Transverse colon (tissue), 4 donors: ENCODE measurements around the gene SPHK1. TPM values are rescaled to one million over a fixed set of nuclear protein-coding genes. Genes with fewer than 3 reads are reported as not detected.

Experiments used
- DNase-seq: peaks from one replicate; pipeline ENCODE4 v3.0.0-alpha.2; 2019
- H3K27ac ChIP-seq, 4 donors: fragments of 200-600 bp; sonication (generic); 2 replicates each; pipeline ENCODE4 v1.5.1; 2016 to 2018; ENCODE audit warnings: inconsistent platforms in 4 of 4
- H3K27me3 ChIP-seq: fragments of 200-600 bp; sonication (generic); 2 replicates; pipeline ENCODE4 v1.5.1; 2017; ENCODE audit warnings: inconsistent platforms
- H3K36me3 ChIP-seq, 4 donors: fragments of 200-600 bp; sonication (generic); 2 replicates each; pipeline ENCODE4 v1.5.1; 2017 to 2019; ENCODE audit warnings: inconsistent platforms in 4 of 4
- H3K4me1 ChIP-seq, 4 donors: fragments of 200-600 bp; sonication (generic); 2 replicates each; pipeline ENCODE4 v1.5.1; 2017 to 2020; ENCODE audit warnings: inconsistent platforms in 4 of 4
- H3K4me3 ChIP-seq, 4 donors: fragments of 200-600 bp; sonication (generic); 1 replicate in 1 of 4; 2 replicates in 3 of 4; pipeline versions ENCODE4 v1.5.1 to v1.6.1; 2017 to 2019; ENCODE audit warnings: inconsistent platforms in 4 of 4
- H3K9me3 ChIP-seq, 2 donors: fragments of 200-600 bp; sonication (generic); 2 replicates each; pipeline ENCODE4 v1.5.1; 2017 to 2019; ENCODE audit warnings: inconsistent platforms in 2 of 2
- EP300 ChIP-seq: sonication (generic); formaldehyde crosslinking; IDR thresholded peaks from one replicate; pipeline ENCODE4 v1.6.1; 2017; ENCODE audit warnings: antibody characterized with exemption, low read depth
- POLR2A ChIP-seq: fragments of 450-650 bp; IDR thresholded peaks from one replicate; pipeline ENCODE4 v1.6.1; 2016; ENCODE audit warnings: antibody characterized with exemption, mild to moderate bottlenecking, moderate library complexity
- POLR2AphosphoS5 ChIP-seq, 3 donors: sonication (generic); formaldehyde crosslinking; IDR thresholded peaks; one replicate each; pipeline ENCODE4 v1.6.1; 2016; ENCODE audit warnings: antibody characterized with exemption in 3 of 3
- WGBS, 2 donors: methylation state at CpG; one replicate each; pipeline ENCODE4 v1.1.5; 2018; ENCODE audit warnings: low coverage in 1 of 2; 5-methylcytosine and 5-hydroxymethylcytosine counted together
- in situ Hi-C, 4 donors: fragments of 200-750 bp; cut with MboI; loops; one replicate each; pipeline versions ENCODE4 v1.15.0 to v1.15.1; 2017; ENCODE audit warnings: low sequenced_read_pairs in 3 of 4, low pct_ligation_motif_present in 1 of 4, low pct_unique_long_range_greater_than_20kb in 1 of 4
- intact Hi-C: fragments of 100-400 bp; cut with DNase I; formaldehyde crosslinking; loops from one replicate; pipeline ENCODE4 v1.15.1; 2023; ENCODE audit warnings: low total_unique reads
- total RNA-seq, 4 donors: library from RNA; depleted of rRNA; stranded (reverse); fragments of >200 nt; gene quantifications; one replicate each; pipeline ENCODE4 v1.1.0, GENCODE V29; 2016
- TF ChIP-seq, protein P1 (sequence below), 5 experiments: fragments of 200-600 bp in 3 of 5; fragments of 450-650 bp in 2 of 5; sonication (generic) in 3 of 5; IDR thresholded peaks; 1 replicate in 2 of 5; 2 replicates in 3 of 5; pipeline ENCODE4 v1.5.1; 2016 to 2017; ENCODE audit warnings: antibody characterized with exemption in 5 of 5, inconsistent platforms in 3 of 5, mild to moderate bottlenecking in 2 of 5, moderate library complexity in 1 of 5

The SPHK1 gene
- total RNA-seq, 4 donors from 2014 or later = 4.2 to 16.1 (median 6.8) TPM; not detected in 1

DNA sequence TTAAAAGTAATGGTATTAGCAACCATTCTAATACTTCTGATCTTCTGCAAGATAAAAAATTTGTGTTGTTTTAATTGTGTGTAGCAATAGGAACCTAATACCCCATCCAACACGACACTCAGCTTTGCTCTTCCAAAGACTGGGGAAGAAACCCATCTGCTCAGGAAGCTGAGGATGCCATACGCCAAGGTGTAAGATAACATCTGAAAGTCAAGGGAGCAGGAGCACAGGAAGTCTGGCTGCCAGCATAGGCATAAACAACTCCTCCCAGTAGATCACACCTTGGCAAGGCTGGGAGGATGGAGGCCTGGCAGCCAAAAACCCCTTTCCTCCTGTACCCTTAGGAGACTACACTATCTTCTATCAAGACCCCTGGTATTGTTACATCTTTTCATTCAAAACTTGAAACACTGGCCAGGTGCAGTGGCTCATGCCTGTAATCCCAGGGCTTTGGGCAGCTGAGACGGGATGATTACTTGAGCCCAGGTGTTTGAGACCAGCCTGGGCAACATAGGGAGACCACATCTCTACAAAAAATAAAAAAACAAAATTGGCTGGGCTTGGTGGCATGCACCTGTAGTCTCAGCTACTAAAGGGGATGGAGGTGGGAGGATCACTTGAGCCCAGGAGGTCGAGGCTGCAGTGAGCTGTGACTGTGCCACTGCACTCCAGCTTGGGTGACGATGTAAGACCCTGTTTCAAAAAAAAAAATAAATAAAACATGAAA, 5.7 kb upstream of the SPHK1 start:
- in situ Hi-C loops (no loop called here), intact Hi-C loops (no loop called here)
- no peak overlapping the region for H3K27ac ChIP-seq
- H3K9me3 ChIP-seq = no peaks in the 10 kb centered on the region
- H3K27me3 ChIP-seq = peaks cover 10% of the 10 kb centered on the region
- H3K4me1 ChIP-seq = peaks cover 0 to 16% (median 15%) of the 10 kb centered on the region in 4 donors
- TF ChIP-seq, protein P1, sequence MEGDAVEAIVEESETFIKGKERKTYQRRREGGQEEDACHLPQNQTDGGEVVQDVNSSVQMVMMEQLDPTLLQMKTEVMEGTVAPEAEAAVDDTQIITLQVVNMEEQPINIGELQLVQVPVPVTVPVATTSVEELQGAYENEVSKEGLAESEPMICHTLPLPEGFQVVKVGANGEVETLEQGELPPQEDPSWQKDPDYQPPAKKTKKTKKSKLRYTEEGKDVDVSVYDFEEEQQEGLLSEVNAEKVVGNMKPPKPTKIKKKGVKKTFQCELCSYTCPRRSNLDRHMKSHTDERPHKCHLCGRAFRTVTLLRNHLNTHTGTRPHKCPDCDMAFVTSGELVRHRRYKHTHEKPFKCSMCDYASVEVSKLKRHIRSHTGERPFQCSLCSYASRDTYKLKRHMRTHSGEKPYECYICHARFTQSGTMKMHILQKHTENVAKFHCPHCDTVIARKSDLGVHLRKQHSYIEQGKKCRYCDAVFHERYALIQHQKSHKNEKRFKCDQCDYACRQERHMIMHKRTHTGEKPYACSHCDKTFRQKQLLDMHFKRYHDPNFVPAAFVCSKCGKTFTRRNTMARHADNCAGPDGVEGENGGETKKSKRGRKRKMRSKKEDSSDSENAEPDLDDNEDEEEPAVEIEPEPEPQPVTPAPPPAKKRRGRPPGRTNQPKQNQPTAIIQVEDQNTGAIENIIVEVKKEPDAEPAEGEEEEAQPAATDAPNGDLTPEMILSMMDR (IDR thresholded peaks at IDR 0.05) = no peak
- TF ChIP-seq POLR2AphosphoS5 (IDR thresholded peaks at IDR 0.05) (no peak), POLR2A (no peak), EP300 (no peak)
- WGBS, 2 donors = 83 to 88% methylated on average over 3 to 5 of the region's 5 CpGs
- H3K4me3 ChIP-seq = no peak overlapping the region
- DNase-seq = no peak
- no peaks in the 10 kb centered on the region for H3K36me3 ChIP-seq

DNA sequence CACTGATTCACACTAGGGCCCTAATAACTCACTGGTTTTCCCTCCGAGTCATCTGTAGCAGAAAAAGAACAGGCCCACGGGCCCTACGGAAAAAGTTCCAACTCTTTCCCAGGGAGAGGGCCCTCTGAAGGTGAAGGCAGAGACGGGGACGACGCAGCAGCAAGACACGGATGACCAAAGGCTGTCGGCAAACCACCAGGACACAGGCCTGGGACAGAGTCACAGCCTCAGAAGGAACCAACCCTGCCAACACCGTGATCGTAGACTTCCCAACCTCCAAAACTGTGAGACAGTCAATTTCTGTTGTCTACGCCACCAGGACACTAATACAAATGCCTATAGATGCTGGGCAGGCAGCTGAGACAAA, 5.2 kb upstream of the SPHK1 start:
- Histone ChIP-seq H3K4me3 (no peak overlapping the region), H3K27me3 (peaks cover 10% of the 10 kb centered on the region), H3K9me3 (no peaks in the 10 kb centered on the region), H3K27ac (no peak overlapping the region), H3K36me3 (no peaks in the 10 kb centered on the region), H3K4me1 (peaks cover 0 to 20% (median 18%) of the 10 kb centered on the region in 4 donors)
- TF ChIP-seq POLR2AphosphoS5 (IDR thresholded peaks at IDR 0.05) = no peak
- no peak for TF ChIP-seq EP300
- in situ Hi-C loops = no loop called here
- DNase-seq = no peak
- intact Hi-C loops = no loop called here
- 87% methylated on average over 11 of the region's 11 CpGs; no CpG with 5 or more reads in 1 of the 2 donors for WGBS, 2 donors

DNA sequence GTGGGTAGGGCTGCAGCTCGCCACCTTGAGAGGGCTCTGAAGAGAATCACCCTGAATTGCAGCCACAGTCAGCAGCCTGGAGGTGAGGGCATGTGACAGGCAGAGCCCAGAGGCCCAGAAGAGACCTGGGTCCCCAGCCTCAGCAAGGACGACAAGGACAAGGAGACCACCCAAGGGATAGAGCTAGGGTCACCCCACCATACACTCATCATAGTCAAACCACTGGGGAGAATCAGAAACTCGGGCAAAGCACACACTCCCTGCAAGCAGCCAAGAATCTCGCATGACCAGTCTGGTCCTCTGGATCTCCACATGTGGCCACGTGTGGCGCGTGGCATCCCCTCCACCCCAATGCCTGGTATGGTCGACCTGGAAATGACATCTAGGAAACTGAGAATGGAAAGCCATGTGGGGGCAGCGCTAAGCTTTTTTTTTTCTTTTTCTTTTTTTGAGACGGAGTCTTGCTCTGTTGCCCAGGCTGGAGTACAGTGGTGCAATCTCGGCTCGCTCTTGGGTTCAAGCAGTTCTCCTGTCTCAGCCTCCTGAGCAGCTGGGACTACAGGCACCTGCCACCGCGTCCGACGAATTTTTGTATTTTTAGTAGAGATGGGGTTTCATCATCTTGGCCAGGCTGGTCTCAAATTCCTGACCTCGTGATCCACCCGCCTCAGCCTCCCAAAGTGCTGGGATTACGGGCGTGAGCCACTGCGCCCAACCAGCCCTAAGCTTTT, 4.6 kb upstream of the SPHK1 start:
- intact Hi-C loops (no loop called here), in situ Hi-C loops (no loop called here)
- TF ChIP-seq POLR2AphosphoS5 (IDR thresholded peaks at IDR 0.05) = no peak
- no peak for TF ChIP-seq EP300
- TF ChIP-seq POLR2A = no peak
- TF ChIP-seq, protein P1 (IDR thresholded peaks at IDR 0.05) = no peak
- Histone ChIP-seq H3K4me3 (no peak overlapping the region), H3K4me1 (peaks cover 0 to 23% (median 22%) of the 10 kb centered on the region in 4 donors), H3K27ac (no peak overlapping the region), H3K9me3 (no peaks in the 10 kb centered on the region), H3K27me3 (peaks cover 11% of the 10 kb centered on the region), H3K36me3 (no peaks in the 10 kb centered on the region)
- 84 to 93% methylated on average over 10 to 21 of the region's 21 CpGs for WGBS, 2 donors
- no peak for DNase-seq

DNA sequence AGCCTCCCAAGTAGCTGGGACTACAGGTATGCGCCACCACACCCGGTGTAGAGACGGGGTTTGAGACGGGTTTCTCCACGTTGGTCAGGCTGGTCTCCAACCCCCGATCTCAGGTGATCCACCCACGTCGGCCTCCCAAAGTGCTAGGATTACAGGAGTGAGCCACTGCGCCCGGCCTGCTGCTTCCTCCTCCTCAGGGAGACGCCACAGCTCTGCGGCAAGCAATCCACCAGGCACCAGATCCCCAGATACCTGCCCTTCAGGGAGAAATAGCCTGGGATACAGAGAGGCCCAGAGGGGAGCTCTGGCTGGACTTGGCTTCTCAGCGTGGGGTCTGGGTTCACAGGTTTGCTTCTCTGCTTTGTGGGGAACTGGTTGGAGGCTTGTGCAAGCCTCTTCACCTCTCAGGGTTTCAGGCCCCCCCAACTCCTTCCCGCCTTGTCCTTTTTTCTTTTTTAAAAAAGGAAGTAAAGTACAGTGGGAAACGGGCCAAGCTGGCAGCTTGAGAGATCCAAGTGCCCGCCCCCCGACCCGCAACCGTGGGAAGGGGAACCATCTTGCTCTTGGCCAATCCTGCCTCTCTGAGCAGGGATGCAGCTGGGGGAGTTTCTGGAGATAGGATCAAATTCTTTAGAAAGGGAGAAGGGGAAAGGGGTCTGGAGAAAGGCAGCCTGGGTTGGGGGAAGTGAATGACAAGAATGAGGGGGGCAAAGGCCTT, 2.6 kb upstream of the SPHK1 start:
- Histone ChIP-seq H3K4me1 (peaks cover 8 to 41% (median 37%) of the 10 kb centered on the region in 4 donors), H3K4me3 (peak overlapping the region in 1 of 4 donors; percentile 60), H3K9me3 (no peaks in the 10 kb centered on the region), H3K36me3 (no peaks in the 10 kb centered on the region), H3K27me3 (peaks cover 18% of the 10 kb centered on the region), H3K27ac (peak overlapping the region in 3 of 4 donors; percentile 75 to 81 (median 77))
- 50 to 84% methylated on average over 2 to 19 of the region's 19 CpGs for WGBS, 2 donors
- DNase-seq = no peak
- in situ Hi-C loops = no loop called here
- TF ChIP-seq, protein P1 (IDR thresholded peaks at IDR 0.05) = no peak
- TF ChIP-seq POLR2AphosphoS5 (IDR thresholded peaks at IDR 0.05) (no peak), POLR2A (no peak), EP300 (no peak)
- intact Hi-C loops = no loop called here
